NCI-H2081 (cell line): Measurements from ENCODE around the gene FRMD3.

Experiments
- DNase-seq, 2 experiments: peaks; one replicate each; lab custom pipeline; 2025; lab: John Stamatoyannopoulos, UW

FRMD3 gene

GRCh38 chr9:83538172-83538889 is at the start of gene FRMD3:
FRMD3 (minus strand) TSS chr9:83538401; CDS start chr9:83538231, 170 bp downstream.
- DNase-seq: peak; percentile 69 to 79

GRCh38 chr9:83584995-83585394 is 46.8 kb upstream of the FRMD3 start:
- DNase-seq: peak in 1 of 2 experiments; percentile 9

- DNase-seq: peak; percentile 15 to 31
Measured at GRCh38 chr9:83583151-83584014, 45.2 kb upstream of the FRMD3 start.

- no peak for DNase-seq
Measured at GRCh38 chr9:83582029-83582428, 43.8 kb upstream of the FRMD3 start.

- no peak for DNase-seq
Measured at GRCh38 chr9:83574482-83574881, 36.3 kb upstream of the FRMD3 start.

- no peak for DNase-seq
Measured at GRCh38 chr9:83572524-83572923, 34.3 kb upstream of the FRMD3 start.

GRCh38 chr9:83570359-83570758 is 32.2 kb upstream of the FRMD3 start:
- no peak for DNase-seq

- DNase-seq: no peak
Measured at GRCh38 chr9:83569326-83569725, 31.1 kb upstream of the FRMD3 start.

- DNase-seq: no peak
Measured at GRCh38 chr9:83563360-83563759, 25.2 kb upstream of the FRMD3 start.

GRCh38 chr9:83560169-83560826 is 22.1 kb upstream of the FRMD3 start:
- no peak for DNase-seq

- no peak for DNase-seq
Measured at GRCh38 chr9:83557771-83558170, 19.6 kb upstream of the FRMD3 start.

GRCh38 chr9:83557317-83557716 is 19.1 kb upstream of the FRMD3 start:
- DNase-seq: no peak

- DNase-seq: no peak
Measured at GRCh38 chr9:83554278-83554677, 16.1 kb upstream of the FRMD3 start.

GRCh38 chr9:83544002-83544698 is 5.9 kb upstream of the FRMD3 start:
- peak; percentile 47 to 77 for DNase-seq

GRCh38 chr9:83538890-83539238 is 663 bp upstream of the FRMD3 start:
- DNase-seq: no peak

GRCh38 chr9:83537331-83538171 is 650 bp downstream of the FRMD3 start:
- no peak for DNase-seq

GRCh38 chr9:83536332-83536731 is 1.9 kb downstream of the FRMD3 start:
- no peak for DNase-seq

GRCh38 chr9:83535736-83536135 is 2.5 kb downstream of the FRMD3 start:
- no peak for DNase-seq

GRCh38 chr9:83533296-83533695 is 4.9 kb downstream of the FRMD3 start:
- no peak for DNase-seq

GRCh38 chr9:83526901-83527300 is 11.3 kb downstream of the FRMD3 start:
- no peak for DNase-seq

- no peak for DNase-seq
Measured at GRCh38 chr9:83526211-83526610, 12.0 kb downstream of the FRMD3 start.
